ENCODE data around the gene IKZF2. TPM values are rescaled to one million over a fixed set of nuclear protein-coding genes. Genes with fewer than 3 reads are reported as not detected.

IKZF2 gene
- total and polyA plus RNA-seq, 2 of the 4 experiments (the other 2 are of a cell fraction) = 2.1 to 25.5 TPM

DNA sequence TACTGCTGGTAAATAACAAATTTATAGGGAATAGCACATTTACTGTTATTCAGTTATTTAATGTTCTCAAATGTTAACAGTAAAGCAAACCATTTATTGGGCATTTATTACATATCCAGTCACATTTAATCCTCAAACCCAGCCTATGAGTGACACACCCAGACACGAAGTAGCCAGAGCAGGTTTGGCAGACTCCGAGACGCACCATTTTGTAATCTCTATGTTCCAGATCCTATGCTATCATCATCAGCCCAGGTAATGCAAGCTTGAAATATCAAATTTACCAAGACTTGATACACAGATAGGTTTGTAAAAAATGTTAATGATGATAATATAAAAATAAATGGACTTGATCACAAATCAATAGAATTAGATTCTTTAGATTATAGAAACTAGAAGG lies 131.1 kb downstream of the IKZF2 start:
- H3K36me3 ChIP-seq (ENCODE audit: control insufficient read depth, insufficient read depth, low read length) = 0 out of 2 replicates have a peak, but pooled peaks cover 2% of the 10 kb centered on the region
- no peak overlapping the region for H3K56ac ChIP-seq (ENCODE audit: extremely low read depth, insufficient read depth, low read length)
- no peaks in the 10 kb centered on the region for H3K79me1 ChIP-seq (ENCODE audit: low read depth in 1 of 2, low read length in 2 of 2)
- H3K23ac ChIP-seq (ENCODE audit: low read depth, low read length) = no peak overlapping the region
- no peak overlapping the region for H4K5ac ChIP-seq (ENCODE audit: low read depth, low read length)
- H4K20me1 ChIP-seq (ENCODE audit: insufficient read depth, low read length) = no peaks in the 10 kb centered on the region
- H3K9ac ChIP-seq (ENCODE audit: low read depth, low read length) = no peak overlapping the region
- DNase-seq = no peak
- WGBS, 2 experiments (ENCODE audit: extremely low coverage in 2 of 2, insufficient read length in 1 of 2) = no CpG with 5 or more reads among the region's 3 CpGs
- no peaks in the 10 kb centered on the region for H3K9me3 ChIP-seq (ENCODE audit: control insufficient read depth, insufficient read depth, low read length)
- BruUV-seq (replicated peaks) = no TSS peak
- no peak for ATAC-seq (ENCODE audit: low read depth)
- no peak overlapping the region for H2BK5ac ChIP-seq (ENCODE audit: low read depth, low read length, poor library complexity, severe bottlenecking)
- no peak overlapping the region for H2AFZ ChIP-seq (replicated peaks; ENCODE audit: low read length, poor library complexity)
- dilution Hi-C loops (cut with HindIII; ENCODE audit: low sequenced_read_pairs, unreplicated experiment) = no loop called here
- H3K18ac ChIP-seq (ENCODE audit: low read depth, low read length) = no peak overlapping the region
- intact Hi-C loops (cut with micrococcal nuclease) = no loop called here
- H3K9me1 ChIP-seq (ENCODE audit: insufficient read depth, low read length) = peaks cover 3% of the 10 kb centered on the region; the same call in 1 of the 2 replicates
- no peak overlapping the region for H3K14ac ChIP-seq (replicated peaks; ENCODE audit: low read depth, low read length)
- no peaks in the 10 kb centered on the region; the same call in 1 of the 2 replicates for H3K4me1 ChIP-seq (ENCODE audit: control insufficient read depth, insufficient read depth, low read length)
- ChIA-PET POLR2A (ENCODE audit: unreplicated experiment) (no interaction called here), CTCF (no interaction called here)
- no peak overlapping the region for H2AK9ac ChIP-seq (replicated peaks; ENCODE audit: low read depth, low read length, poor library complexity)
- no peak overlapping the region for H3K4me3 ChIP-seq (ENCODE audit: insufficient read depth, low read depth, low read length)
- no peak overlapping the region for H2BK120ac ChIP-seq (ENCODE audit: low read depth, low read length)
- no peak overlapping the region for H4K8ac ChIP-seq (ENCODE audit: low read depth in 2 of 2, low read length in 2 of 2)
- H3K27me3 ChIP-seq (ENCODE audit: control insufficient read depth, insufficient read depth, low read length) = no peaks in the 10 kb centered on the region
- TF ChIP-seq RAD21 (IDR thresholded peaks at IDR 0.05; ENCODE audit: low read length) (no peak), FOS (IDR thresholded peaks at IDR 0.05; ENCODE audit: low read depth, low read length) (no peak), MAFK (IDR thresholded peaks at IDR 0.05; ENCODE audit: low read depth, low read length) (no peak)
- TF ChIP-seq, protein P1, sequence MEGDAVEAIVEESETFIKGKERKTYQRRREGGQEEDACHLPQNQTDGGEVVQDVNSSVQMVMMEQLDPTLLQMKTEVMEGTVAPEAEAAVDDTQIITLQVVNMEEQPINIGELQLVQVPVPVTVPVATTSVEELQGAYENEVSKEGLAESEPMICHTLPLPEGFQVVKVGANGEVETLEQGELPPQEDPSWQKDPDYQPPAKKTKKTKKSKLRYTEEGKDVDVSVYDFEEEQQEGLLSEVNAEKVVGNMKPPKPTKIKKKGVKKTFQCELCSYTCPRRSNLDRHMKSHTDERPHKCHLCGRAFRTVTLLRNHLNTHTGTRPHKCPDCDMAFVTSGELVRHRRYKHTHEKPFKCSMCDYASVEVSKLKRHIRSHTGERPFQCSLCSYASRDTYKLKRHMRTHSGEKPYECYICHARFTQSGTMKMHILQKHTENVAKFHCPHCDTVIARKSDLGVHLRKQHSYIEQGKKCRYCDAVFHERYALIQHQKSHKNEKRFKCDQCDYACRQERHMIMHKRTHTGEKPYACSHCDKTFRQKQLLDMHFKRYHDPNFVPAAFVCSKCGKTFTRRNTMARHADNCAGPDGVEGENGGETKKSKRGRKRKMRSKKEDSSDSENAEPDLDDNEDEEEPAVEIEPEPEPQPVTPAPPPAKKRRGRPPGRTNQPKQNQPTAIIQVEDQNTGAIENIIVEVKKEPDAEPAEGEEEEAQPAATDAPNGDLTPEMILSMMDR (conservative IDR thresholded peaks at IDR 0.05; ENCODE audit: low read depth, low read length) = no peak
- no peak overlapping the region for H2BK15ac ChIP-seq (ENCODE audit: low read depth, low read length)
- no peak overlapping the region for H3K4ac ChIP-seq (ENCODE audit: low read depth, low read length)
- H3K4me2 ChIP-seq (ENCODE audit: low read depth, low read length) = no peak overlapping the region
- H4K91ac ChIP-seq (ENCODE audit: insufficient read depth, low read depth, low read length) = no peak overlapping the region
- no peak overlapping the region for H2AK5ac ChIP-seq (ENCODE audit: low read depth, low read length)
- H3K27ac ChIP-seq (ENCODE audit: insufficient read depth, low read length) = no peak overlapping the region
- in situ Hi-C loops (cut with MboI; ENCODE audit: low sequenced_read_pairs) = no loop called here
- H2BK20ac ChIP-seq (ENCODE audit: low read depth, low read length) = no peak overlapping the region

Data from IMR-90 (cell line).